GM12874 (cell line): ENCODE measurements around the gene NBEA.

ENCODE experiments used
- TF ChIP-seq, protein P1 (sequence below): IDR thresholded peaks from 2 replicates; pipeline ENCODE4 v1.5.1; 2011; ENCODE audit warnings: low read depth, mild to moderate bottlenecking, control low read depth, low read length, moderate library complexity; ENCODE audit not compliant: insufficient read depth

The NBEA gene

DNA sequence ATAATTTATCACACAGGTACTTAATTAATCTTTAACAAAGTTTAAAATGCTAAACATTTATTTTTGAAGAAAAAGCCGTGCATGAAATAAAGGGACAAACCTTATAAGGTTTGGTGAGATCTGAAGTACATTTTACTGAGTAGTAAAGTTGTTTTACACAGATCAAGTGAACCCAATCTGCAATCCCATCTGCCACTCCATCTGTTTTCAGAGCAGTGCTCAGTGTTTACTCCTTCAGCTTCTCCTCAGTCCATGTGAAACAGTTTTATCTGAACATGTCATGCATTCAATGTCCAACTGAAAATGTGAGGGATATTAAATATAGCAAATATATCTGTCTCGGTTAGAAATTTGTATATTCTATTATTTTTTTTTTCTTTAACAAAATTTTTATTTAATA lies 367.6 kb downstream of the NBEA start:
- TF ChIP-seq, protein P1, sequence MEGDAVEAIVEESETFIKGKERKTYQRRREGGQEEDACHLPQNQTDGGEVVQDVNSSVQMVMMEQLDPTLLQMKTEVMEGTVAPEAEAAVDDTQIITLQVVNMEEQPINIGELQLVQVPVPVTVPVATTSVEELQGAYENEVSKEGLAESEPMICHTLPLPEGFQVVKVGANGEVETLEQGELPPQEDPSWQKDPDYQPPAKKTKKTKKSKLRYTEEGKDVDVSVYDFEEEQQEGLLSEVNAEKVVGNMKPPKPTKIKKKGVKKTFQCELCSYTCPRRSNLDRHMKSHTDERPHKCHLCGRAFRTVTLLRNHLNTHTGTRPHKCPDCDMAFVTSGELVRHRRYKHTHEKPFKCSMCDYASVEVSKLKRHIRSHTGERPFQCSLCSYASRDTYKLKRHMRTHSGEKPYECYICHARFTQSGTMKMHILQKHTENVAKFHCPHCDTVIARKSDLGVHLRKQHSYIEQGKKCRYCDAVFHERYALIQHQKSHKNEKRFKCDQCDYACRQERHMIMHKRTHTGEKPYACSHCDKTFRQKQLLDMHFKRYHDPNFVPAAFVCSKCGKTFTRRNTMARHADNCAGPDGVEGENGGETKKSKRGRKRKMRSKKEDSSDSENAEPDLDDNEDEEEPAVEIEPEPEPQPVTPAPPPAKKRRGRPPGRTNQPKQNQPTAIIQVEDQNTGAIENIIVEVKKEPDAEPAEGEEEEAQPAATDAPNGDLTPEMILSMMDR = no peak

DNA sequence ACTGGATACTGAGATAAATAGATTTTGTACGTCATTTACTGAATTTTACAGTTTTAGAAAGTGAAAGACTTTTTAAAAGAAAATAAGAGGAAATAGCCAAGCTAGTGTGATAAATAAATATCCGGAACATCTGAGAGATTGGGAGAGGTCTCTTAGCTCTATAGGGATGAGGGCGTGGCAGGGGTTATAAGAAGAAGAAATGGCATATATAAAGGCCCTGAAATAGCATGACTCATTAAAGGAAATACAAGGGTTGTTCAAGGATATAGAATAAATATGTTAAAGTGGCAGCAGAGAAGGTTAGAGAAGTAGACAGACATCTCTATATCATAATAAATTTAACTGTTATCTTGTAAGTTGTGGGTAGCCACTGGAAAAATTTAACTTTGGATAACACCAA lies 390.1 kb downstream of the NBEA start:
- TF ChIP-seq, protein P1 = no peak

DNA sequence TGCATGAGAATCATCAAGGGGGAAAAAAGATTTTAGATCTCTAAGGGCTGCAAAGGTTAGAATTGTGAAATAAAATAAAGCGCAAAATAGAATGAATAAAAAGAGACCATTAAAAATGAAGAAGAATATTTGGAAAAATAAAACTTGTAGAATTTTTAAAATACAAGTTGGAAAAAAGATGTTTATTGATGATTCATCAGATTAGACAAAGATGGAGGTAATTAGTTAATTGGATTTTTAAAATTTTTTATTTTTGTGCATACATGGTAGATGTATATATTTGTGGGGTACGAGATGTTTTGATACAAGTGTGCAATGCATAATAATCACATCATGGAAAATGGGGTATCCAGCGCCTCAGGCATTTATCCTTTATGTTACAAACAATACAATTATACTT lies 391.1 kb downstream of the NBEA start:
- TF ChIP-seq, protein P1 = no peak

DNA sequence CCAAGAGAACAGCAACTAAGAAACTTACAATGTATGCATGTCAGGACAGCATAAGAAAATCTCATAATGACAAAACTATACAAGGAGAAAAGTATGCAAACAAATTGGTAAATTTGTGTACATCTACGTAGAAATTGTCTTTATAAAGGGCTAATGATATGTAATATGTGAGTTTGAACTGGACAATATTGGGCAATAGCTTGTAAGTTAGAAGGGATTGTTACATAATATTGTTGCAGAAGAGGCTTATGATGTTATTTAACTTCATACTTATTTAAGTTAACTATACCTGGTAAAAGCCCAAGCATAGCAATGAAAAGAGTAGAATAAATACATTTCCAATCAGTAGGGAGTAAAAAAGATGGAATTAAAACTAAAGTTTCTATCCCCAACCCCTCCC lies 400.4 kb downstream of the NBEA start:
- TF ChIP-seq, protein P1 = no peak

DNA sequence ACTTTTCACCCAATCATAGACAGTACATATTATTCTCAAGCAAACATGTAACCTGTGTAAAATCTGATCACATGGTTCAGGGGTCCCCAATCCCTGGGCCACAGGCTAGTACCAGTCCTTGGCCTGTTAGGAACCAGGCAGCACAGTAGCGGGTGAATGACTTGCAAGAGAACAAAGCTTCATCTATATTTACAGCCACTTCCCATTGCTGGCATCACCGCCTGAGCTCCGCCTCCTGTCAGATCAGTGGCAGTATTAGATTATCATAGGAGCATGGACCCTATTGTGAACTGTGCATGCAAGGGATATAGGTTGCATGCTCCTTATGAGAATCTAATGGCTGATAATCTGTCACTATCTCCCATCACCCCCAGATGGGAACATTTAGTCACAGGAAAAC lies 401.3 kb downstream of the NBEA start:
- TF ChIP-seq, protein P1 = no peak

DNA sequence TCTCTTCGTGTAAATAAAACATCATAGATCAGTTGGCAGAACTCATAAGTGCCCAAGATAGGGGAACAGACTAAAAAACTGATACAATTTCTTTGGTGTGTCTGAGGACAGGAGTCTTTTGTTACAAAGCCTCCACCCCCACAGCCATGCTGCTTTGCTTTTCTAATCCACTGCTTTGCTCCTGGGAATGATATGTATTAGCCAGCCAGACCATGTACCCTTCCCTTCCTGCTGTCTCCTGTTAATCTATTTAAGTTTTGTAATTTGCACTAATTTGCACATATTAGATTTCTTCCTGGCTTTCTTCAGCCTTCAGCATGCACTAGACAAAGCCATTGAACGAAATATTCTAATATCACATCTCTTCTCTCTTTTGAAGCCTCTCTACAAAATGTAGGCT lies 403.9 kb downstream of the NBEA start:
- TF ChIP-seq, protein P1 = no peak

DNA sequence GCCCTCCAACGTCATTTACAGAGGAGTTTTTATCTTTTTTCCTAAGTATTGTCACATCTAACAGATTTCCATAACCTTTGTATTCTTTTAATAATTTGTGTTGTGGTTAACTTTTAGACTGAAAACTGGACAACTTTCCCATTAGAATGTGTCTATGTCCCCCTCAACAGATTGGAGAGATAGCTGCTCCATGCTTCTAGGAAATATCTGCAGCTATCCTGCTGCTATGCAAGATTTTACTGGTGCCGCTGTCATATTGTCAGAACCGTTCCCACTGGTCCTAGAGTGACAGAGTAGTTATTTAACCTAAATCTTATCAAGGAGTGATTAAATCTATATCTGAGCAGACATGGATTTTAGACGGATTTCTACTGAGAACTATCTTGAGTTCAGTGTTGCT lies 404.4 kb downstream of the NBEA start:
- TF ChIP-seq, protein P1 = no peak
